ENCODE data around the gene GPC3. TPM values are rescaled to one million over a fixed set of nuclear protein-coding genes. Genes with fewer than 3 reads are reported as not detected.

GPC3 gene
- total RNA-seq, 1 experiment from 2014 or later, result not detected

DNA sequence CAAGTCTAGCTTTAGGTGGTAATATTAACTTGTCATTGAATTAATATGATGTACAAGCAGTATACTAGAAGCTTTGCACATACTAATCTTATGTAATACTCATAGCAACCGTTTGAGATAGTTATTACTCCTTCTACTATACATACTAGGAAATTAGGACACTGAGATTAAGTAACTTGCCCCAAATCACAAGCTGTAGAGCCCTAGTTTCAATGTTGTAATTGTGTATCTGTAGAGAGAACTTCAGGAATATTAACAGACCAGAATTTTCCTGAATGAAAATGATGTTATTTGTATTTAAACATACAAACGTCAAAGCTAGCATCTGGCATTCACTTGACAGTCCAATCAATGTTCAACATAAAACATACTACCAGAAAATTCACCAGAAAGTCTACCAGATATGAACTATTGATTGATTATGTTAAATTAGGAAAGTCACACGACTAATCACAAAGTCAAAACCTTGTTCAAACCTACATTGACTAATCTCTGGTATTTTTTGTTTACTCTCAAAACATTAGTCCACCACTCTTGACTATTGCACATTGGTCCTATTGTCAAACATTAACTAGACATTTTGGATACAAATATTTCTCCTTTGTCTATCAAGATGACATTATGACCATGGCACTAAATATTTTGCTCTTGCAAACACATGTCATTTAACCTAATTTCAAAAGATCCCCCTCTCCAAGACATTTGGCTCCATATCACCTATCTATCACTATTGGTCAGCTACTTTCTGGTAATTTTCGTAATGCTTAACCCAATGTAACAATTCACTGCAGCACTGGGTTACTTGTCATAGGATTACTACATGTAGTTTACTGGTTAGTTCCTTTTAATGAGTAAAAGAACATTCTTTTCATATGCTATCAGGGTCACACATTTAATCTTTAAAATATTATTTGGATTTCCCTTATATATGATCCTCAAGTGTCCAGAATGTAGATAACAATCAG, 100.7 kb downstream of the GPC3 start:
- H3K9me2 ChIP-seq (ENCODE audit: insufficient read depth), result no peaks in the 10 kb centered on the region
- no TSS peak for BruUV-seq (replicated peaks)
- POLR2A ChIA-PET (ENCODE audit: unreplicated experiment), result no interaction called here
- no peaks in the 10 kb centered on the region for H3F3A ChIP-seq (ENCODE audit: insufficient read depth, low read depth)
- no peak for DNase-seq
- H3K27me3 ChIP-seq (ENCODE audit: insufficient read depth, low read depth), result no peaks in the 10 kb centered on the region
- no peaks in the 10 kb centered on the region for H3K36me3 ChIP-seq (ENCODE audit: low read depth)
- no peak overlapping the region for H2AFZ ChIP-seq
- H3K9me3 ChIP-seq (ENCODE audit: insufficient read depth, low read depth), result no peaks in the 10 kb centered on the region
- TF ChIP-seq, protein P1, sequence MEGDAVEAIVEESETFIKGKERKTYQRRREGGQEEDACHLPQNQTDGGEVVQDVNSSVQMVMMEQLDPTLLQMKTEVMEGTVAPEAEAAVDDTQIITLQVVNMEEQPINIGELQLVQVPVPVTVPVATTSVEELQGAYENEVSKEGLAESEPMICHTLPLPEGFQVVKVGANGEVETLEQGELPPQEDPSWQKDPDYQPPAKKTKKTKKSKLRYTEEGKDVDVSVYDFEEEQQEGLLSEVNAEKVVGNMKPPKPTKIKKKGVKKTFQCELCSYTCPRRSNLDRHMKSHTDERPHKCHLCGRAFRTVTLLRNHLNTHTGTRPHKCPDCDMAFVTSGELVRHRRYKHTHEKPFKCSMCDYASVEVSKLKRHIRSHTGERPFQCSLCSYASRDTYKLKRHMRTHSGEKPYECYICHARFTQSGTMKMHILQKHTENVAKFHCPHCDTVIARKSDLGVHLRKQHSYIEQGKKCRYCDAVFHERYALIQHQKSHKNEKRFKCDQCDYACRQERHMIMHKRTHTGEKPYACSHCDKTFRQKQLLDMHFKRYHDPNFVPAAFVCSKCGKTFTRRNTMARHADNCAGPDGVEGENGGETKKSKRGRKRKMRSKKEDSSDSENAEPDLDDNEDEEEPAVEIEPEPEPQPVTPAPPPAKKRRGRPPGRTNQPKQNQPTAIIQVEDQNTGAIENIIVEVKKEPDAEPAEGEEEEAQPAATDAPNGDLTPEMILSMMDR (conservative IDR thresholded peaks at IDR 0.05), result no peak
- no peak for TF ChIP-seq EZH2 (IDR thresholded peaks at IDR 0.05; ENCODE audit: low read depth)
- H3K4me2 ChIP-seq, result no peak overlapping the region
- H3K4me3 ChIP-seq, result no peak overlapping the region
- intact Hi-C loops (cut with micrococcal nuclease; ENCODE audit: unreplicated experiment), result no loop called here
- H3K4me1 ChIP-seq (replicated peaks; ENCODE audit: insufficient read depth), result no peaks in the 10 kb centered on the region
- CTCF ChIA-PET, result no interaction called here
- no peaks in the 10 kb centered on the region for H3K79me2 ChIP-seq (ENCODE audit: low read depth)
- no peak overlapping the region for H3K27ac ChIP-seq
- no peaks in the 10 kb centered on the region for H4K20me1 ChIP-seq (ENCODE audit: insufficient read depth)

GRCh38 chrX:133881893-133882292, 103.5 kb downstream of the GPC3 start:
- Histone ChIP-seq H3K9me3 (ENCODE audit: insufficient read depth, low read depth) (no peaks in the 10 kb centered on the region), H4K20me1 (ENCODE audit: insufficient read depth) (no peaks in the 10 kb centered on the region; the same call in 1 of the 2 replicates), H2AFZ (no peak overlapping the region), H3K9me2 (ENCODE audit: insufficient read depth) (no peaks in the 10 kb centered on the region), H3F3A (ENCODE audit: insufficient read depth, low read depth) (no peaks in the 10 kb centered on the region), H3K4me3 (no peak overlapping the region), H3K79me2 (ENCODE audit: low read depth) (no peaks in the 10 kb centered on the region), H3K27me3 (ENCODE audit: insufficient read depth, low read depth) (no peaks in the 10 kb centered on the region), H3K36me3 (ENCODE audit: low read depth) (no peaks in the 10 kb centered on the region), H3K4me2 (no peak overlapping the region), H3K27ac (no peak overlapping the region), H3K4me1 (replicated peaks; ENCODE audit: insufficient read depth) (no peaks in the 10 kb centered on the region)
- ChIA-PET CTCF (no interaction called here), POLR2A (ENCODE audit: unreplicated experiment) (no interaction called here)
- intact Hi-C loops (cut with micrococcal nuclease; ENCODE audit: unreplicated experiment), result no loop called here
- no TSS peak for BruUV-seq (replicated peaks)
- no peak for DNase-seq
- TF ChIP-seq EZH2 (IDR thresholded peaks at IDR 0.05; ENCODE audit: low read depth), result no peak
- TF ChIP-seq, protein P1 (conservative IDR thresholded peaks at IDR 0.05), result no peak

DNA sequence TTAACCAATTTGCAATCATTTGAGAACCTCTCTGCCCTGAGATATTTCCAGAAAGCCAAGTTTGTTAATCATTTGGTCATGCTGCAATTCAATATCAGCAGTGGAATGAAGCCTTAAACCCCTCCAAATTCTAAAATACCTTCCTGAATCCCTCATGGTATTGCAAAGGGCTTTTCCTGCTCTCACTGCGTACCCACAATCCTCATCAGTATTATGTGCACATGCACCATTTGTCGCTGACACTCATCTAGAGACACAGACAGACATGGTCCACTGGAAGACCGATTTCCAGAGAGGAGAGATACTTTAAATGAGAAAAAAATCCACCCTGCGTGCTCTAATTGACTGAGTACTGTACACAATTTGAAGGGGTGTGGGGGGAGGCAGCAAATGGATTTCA, 104.4 kb downstream of the GPC3 start:
- no peak for TF ChIP-seq EZH2 (IDR thresholded peaks at IDR 0.05; ENCODE audit: low read depth)
- TF ChIP-seq, protein P1 (conservative IDR thresholded peaks at IDR 0.05), result no peak
- no peaks in the 10 kb centered on the region for H3K79me2 ChIP-seq (ENCODE audit: low read depth)
- ChIA-PET CTCF (no interaction called here), POLR2A (ENCODE audit: unreplicated experiment) (no interaction called here)
- no peaks in the 10 kb centered on the region for H3K27me3 ChIP-seq (ENCODE audit: insufficient read depth, low read depth)
- no peaks in the 10 kb centered on the region for H3K9me2 ChIP-seq (ENCODE audit: insufficient read depth)
- no peaks in the 10 kb centered on the region for H3F3A ChIP-seq (ENCODE audit: insufficient read depth, low read depth)
- H3K36me3 ChIP-seq (ENCODE audit: low read depth), result no peaks in the 10 kb centered on the region
- H3K4me2 ChIP-seq, result no peak overlapping the region
- H4K20me1 ChIP-seq (ENCODE audit: insufficient read depth), result no peaks in the 10 kb centered on the region; the same call in 1 of the 2 replicates
- no peak overlapping the region for H2AFZ ChIP-seq
- no TSS peak for BruUV-seq (replicated peaks)
- no peak overlapping the region for H3K27ac ChIP-seq
- no peak for DNase-seq
- no peaks in the 10 kb centered on the region for H3K4me1 ChIP-seq (replicated peaks; ENCODE audit: insufficient read depth)
- no peaks in the 10 kb centered on the region for H3K9me3 ChIP-seq (ENCODE audit: insufficient read depth, low read depth)
- H3K4me3 ChIP-seq, result no peak overlapping the region
- intact Hi-C loops (cut with micrococcal nuclease; ENCODE audit: unreplicated experiment), result no loop called here
